Endometrial microvascular endothelial cells (primary cell): ENCODE data around the gene SHMT2. TPM values are rescaled to one million over a fixed set of nuclear protein-coding genes. Genes with fewer than 3 reads are reported as not detected.

Experiments used
- in situ Hi-C: cut with HindIII; loops from 2 replicates; pipeline ENCODE4 v1.10.0; 2017; ENCODE audit warnings: low sequenced_read_pairs, low pct_unique_long_range_greater_than_20kb; ENCODE audit errors: inconsistent ontology term
- total RNA-seq: library from RNA; depleted of rRNA; stranded (reverse); fragments of >200 nt; gene quantifications from one replicate; pipeline ENCODE4 v1.2.3, GENCODE V29; 2015; ENCODE audit errors: inconsistent ontology term

The SHMT2 gene
- total RNA-seq, 1 donor from 2014 or later, result 172 TPM

- in situ Hi-C loops, result no loop called here
Observed at GRCh38 chr12:57195611-57196371, 33.7 kb upstream of the SHMT2 start.

- in situ Hi-C loops, result no loop called here
Observed at GRCh38 chr12:57196439-57196838, 33.1 kb upstream of the SHMT2 start.

- in situ Hi-C loops, result no loop called here
Observed at GRCh38 chr12:57196956-57197355, 32.6 kb upstream of the SHMT2 start.

- in situ Hi-C loops, result no loop called here
Observed at GRCh38 chr12:57198329-57198728, 31.2 kb upstream of the SHMT2 start.

- in situ Hi-C loops, result no loop called here
Observed at GRCh38 chr12:57199191-57199590, 30.3 kb upstream of the SHMT2 start.

- in situ Hi-C loops, result no loop called here
Observed at GRCh38 chr12:57200497-57200896, 29.0 kb upstream of the SHMT2 start.

GRCh38 chr12:57201219-57201618 lies 28.3 kb upstream of the SHMT2 start:
- in situ Hi-C loops, result no loop called here

- in situ Hi-C loops, result no loop called here
Observed at GRCh38 chr12:57201631-57202030, 27.9 kb upstream of the SHMT2 start.

GRCh38 chr12:57202321-57202720 lies 27.2 kb upstream of the SHMT2 start:
- in situ Hi-C loops, result no loop called here

GRCh38 chr12:57203201-57203600 lies 26.3 kb upstream of the SHMT2 start:
- in situ Hi-C loops, result no loop called here

- in situ Hi-C loops, result no loop called here
Observed at GRCh38 chr12:57203791-57204190, 25.7 kb upstream of the SHMT2 start.

GRCh38 chr12:57204454-57204853 lies 25.1 kb upstream of the SHMT2 start:
- in situ Hi-C loops, result no loop called here

GRCh38 chr12:57205186-57205585 lies 24.3 kb upstream of the SHMT2 start:
- in situ Hi-C loops, result no loop called here

- in situ Hi-C loops, result no loop called here
Observed at GRCh38 chr12:57205931-57206330, 23.6 kb upstream of the SHMT2 start.

- in situ Hi-C loops, result no loop called here
Observed at GRCh38 chr12:57207731-57208630, 21.5 kb upstream of the SHMT2 start.

GRCh38 chr12:57208631-57209282 lies 20.8 kb upstream of the SHMT2 start:
- in situ Hi-C loops, result no loop called here

GRCh38 chr12:57209916-57210315 lies 19.6 kb upstream of the SHMT2 start:
- in situ Hi-C loops, result no loop called here

- in situ Hi-C loops, result no loop called here
Observed at GRCh38 chr12:57210461-57210860, 19.1 kb upstream of the SHMT2 start.

GRCh38 chr12:57210926-57211692 lies 18.4 kb upstream of the SHMT2 start:
- in situ Hi-C loops, result no loop called here
